Kasumi-1 (cell line): ENCODE measurements around the gene PPM1E.
"Not testable (repeated sequence)": the region's sequence is repeated elsewhere in the genome, so short reads cannot be mapped to it uniquely, and the experiment has no call there.

Source experiments
- DNase-seq, 2 experiments: peaks; one replicate each; lab custom pipeline; 2025; lab: John Stamatoyannopoulos, UW

The PPM1E gene

DNA sequence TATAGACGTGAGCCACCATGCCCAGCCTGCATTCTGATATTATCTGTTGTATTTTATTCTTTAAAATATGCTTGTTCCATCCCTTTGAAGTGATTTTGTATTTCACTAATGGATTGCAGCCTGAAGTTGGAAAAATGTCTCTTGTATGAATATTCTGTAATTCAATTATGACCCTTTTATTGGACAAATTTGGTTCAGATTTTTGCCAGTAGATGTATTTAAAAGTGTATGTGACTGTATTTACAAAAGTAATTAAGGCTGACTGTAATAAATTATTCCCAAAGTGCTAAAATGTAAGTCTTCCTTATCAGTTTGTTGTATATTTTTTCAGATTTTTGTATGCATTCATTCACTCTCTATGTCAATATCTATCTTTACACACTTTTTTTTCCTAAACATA lies 23.8 kb downstream of the PPM1E start:
- DNase-seq = no peak

DNA sequence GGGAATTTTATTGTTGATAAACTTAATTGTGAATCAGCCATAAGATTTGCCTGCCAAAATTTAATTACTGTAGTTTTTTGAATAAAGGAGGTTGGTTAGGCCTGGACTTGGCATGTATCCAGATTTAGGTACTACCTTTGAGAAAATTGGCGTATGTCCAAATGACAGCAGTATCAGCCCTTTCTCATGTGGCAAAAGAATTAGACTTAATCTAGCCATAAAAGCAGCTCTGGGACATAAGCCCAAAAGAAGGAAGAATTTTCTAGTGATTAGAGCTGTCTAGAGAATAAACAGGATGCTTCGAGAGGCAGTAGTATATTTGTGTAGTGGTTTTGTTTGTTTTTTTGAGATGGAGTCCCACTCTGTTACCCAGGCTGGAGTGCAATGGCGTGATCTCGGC lies 27.7 kb downstream of the PPM1E start:
- no peak for DNase-seq

DNA sequence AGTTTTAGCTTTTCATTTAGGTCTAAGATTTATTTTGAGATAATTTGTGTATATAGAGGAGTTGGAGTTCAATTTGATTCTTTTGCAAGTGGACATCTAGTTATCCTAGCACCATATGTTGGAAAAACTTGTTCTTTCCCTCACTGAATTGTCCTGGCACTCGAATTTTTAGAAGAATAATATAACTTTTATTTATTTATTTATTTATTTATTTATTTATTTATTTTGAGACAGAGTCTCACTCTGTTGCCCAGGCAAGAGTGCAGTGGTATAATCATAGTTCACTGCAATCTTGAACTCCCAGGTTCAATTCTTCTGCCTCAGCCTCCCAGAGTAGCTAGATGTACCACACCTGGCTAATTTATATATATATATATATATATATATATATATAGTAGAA lies 29.4 kb downstream of the PPM1E start:
- DNase-seq = no peak

DNA sequence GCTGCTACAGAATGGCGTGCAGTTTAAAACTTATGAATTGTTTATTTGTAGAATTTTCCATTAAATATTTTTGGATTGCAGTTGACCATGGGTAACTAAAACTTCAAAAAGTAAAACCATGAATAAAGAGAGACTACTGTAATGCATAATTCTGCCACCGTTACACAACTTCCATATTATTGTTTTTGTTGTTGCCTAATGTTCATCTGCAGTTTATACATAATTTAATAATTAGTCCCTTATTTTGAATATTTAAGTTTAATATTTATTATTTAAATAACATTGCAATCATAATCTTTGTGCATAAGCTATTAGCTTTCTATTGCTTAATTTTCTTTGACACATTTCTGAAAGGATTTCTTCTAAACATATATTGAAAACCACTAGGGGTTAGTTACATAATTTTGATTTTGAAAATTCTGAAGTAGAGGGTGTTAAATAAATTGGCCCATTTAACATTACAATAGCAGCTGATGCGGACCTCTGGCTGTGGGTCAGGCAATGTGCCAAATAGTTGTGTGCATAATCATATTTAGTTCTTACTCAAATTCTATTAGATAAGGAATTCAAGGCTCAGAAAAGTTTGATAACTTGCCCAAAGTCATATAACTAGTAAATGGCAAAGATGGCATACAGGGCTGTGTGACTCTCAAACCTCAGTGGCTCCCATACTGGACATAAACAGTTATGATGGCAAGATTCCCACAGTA lies 31.1 kb downstream of the PPM1E start:
- DNase-seq = no peak

DNA sequence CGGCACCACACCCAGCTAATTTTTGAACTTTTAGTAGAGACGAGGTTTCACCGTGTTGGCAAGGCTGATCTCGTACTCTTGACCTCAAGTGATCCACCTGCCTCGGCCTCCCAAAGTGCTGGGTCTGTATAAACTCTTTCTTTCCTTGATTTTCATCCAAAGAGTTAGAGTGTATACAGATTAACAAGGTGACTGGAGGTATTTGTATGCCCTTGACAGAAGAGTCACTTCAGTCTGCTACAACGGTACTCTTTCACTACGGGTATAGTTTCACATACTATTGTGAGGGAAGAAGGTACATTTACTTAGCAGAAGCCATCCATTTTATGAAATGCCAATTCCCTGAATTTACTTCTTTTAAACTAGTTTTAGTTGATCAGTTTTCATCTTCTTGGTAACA lies 32.5 kb downstream of the PPM1E start:
- DNase-seq = no peak

DNA sequence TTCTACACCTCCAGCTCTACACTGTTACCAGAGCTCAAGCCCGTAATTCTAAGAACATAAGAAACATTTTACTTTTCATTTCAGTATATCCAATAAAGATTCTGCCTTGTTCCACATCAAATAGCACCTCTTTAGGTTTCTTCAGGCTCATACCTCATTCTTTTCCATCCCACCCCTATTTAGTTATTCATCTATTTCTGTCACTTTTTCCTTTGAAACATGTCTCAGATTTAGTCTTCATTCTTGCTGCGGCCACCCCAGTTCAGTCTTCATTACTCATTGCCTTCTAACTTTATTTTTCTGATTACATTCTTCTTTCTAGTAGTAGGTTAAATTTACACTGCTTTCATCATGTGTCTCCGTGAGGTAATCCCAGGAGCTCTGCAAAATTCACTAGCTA lies 33.5 kb downstream of the PPM1E start:
- no peak for DNase-seq

DNA sequence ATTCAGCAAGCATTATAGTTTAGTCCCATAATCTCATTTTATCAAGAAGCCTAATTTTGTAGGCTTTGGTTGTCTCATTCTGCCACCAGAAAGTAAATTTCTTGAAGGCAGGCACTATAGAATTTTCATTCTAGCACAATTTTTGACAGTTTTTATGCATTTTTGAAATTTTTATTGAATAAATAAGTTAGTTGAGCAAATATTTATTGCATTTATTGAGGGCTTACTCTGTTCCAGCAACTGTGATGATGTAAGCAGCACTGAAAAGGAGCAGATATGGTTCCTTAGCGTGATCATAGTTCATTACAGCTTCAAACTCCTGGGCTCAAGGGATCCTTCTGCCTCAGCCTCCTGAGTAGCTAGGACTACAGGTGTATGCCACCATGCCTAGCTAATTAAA lies 34.2 kb downstream of the PPM1E start:
- DNase-seq = no peak

DNA sequence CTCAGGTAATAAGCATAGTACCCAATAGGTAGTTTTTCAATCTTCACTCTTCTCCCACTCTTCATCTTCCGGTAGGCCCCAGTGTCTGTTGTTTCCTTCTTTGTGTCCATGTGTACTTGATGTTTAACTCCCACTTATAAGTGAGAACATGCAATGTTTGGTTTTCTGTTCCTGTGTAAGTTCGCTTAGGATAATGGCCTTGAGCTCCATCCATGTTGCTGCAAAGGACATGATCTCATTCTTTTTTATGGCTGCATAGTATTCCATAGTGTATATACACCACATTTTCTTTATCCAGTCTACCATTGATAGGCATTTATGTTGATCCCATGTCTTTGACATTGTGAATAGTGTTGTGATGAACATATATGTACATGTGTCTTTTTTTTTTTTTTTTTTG lies 38.9 kb downstream of the PPM1E start:
- not testable (repeated sequence) for DNase-seq

DNA sequence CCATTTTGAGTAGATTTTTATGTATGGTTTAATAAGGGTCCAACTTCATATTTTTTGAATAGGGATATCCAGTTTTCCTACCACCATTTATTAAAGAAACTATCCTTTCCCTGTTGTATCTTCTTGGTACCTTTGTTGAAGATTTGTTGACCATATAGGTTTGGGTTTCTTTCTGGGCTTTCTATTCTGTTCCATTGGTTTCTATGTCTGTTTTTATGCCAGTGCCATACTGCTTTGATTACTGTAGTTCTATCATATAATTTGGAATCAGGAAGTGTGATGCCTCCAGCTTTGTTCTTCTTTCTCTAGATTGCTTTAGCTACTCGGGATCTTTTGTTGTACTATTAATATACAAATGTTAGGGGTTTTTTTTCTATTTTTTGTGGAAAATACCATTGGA lies 46.5 kb downstream of the PPM1E start:
- no peak for DNase-seq

DNA sequence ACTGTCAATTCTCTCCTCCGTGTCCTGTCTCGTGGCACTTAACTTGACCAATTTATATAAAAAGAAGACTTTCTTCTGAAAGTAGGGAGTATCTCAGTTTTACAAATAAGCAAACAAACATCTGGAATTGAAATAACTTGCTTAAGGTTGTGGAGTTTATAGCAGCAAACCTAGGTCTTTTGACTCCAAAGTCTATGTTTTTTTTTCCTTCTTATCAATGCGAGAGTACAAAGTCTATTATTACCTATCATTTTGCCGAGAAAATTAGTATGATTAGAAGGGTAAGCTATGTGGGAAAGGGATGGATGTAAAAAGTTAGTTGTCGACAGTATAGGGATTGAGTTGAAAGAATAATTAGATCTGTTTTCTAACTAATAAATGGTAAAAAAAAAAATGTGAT lies 50.4 kb downstream of the PPM1E start:
- no peak for DNase-seq

DNA sequence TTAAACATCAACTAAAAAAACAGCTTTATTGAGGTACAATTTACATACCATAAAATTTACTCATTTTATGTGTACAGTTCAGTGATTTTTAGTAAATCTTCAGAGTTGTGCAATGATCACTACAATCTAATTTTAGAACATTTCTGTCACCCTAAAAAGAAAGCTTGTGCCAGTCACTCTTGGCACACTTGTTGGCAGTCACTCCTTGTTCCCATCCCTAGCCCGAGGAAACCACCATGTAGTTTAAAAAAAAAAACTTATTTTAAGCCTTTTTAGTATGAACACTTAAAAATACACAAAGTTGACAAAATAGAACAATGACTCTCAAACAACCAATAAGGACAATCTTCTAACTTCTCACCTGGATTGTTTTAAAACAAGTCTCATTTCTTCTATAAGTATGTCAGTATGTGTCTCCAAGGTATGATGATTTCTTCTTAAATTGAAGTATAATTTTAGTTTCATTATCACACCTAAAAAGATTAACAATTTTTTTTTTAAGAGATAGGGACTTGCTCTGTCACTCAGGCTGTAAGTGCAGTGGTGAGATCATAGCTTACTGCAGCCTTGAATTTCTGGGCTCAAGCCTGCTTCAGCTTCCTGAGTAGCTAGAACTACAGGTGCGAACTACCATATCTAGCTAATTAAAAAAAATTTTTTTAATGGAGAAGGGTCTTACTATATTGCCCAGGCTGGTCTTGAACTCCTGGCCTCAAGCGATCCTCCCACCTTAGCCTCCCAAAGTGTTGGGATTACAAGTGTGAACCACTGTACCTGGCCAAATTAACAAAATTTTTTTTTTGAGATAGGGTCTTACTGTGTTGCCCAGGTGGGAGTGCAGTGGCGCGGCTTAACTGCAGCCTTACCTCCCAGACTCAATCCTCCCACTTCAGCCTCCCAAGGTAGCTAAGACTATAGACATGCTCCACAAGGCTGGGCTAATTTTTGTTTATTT lies 53.2 kb downstream of the PPM1E start:
- DNase-seq = no peak

DNA sequence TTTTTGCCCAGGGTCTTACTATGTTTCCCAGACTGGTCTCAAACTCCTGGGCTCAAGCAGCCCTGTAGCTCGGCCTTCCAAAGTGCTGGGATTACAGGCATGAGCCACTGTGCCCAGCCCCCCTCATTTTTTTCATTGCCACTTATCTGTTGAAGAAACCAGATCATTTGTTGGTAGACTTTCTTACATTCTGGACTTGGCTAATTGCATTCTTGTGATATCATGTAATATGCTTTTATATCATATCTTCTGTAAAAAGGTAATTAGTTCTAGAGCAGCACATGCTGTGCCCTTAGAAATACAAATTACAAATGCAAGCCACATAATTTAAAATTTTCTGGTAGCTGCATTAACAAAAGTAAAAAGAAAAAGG lies 53.9 kb downstream of the PPM1E start:
- no peak for DNase-seq

DNA sequence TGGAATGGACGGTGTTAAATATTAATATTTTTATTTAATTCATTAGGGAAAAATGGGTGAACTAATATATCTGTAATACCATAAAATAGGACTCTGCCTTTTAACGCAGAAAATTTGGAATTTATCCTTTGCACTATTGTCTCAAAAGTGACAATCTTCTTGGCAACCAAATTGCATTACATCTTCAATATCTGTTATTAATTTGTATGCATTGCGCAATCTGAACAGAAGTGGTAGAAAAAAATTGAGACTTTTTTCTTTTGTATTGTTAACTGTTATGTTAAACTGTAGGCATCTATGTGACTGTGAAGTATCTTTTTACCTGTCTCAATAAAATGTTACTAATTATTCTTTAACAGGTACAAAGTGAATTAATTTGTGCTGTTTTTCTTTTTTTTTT lies 55.6 kb downstream of the PPM1E start:
- DNase-seq = no peak

DNA sequence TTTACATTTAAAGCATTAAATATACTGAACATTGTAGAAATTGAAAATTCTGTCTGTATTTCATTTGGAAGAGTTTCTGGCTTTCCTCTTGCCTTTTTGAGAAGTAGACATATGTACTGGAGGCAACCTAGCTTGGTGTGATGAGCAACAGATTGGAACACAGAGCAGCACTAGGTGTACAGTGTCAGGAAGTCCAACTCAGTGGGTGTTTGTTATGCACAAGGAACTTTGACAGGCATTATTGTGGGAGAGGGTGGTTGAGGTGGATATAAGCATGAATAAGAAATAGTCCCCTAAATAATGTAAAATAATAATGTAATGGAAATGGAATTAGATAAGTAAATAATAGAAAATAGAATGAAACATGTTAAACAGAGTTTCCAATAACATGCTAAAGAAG lies 58.1 kb downstream of the PPM1E start:
- DNase-seq = no peak

DNA sequence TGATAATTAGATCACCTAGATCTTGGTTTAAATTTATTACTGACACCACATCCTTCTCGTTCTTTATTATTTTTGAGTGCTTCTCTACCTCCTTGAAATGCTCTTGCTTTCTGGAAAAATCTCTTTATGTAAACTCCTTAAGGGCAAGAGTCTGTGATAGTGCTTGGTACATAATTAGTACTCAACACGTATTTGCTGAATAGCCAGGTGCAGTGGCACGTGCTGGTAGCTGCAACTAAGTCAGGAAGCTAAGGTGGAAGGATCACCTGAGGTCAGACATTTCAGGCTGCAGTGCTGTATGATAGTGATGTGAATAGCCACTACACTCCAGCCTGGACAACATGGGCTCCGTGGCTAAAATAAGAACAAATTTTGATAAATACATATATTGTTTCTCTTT lies 63.0 kb downstream of the PPM1E start:
- no peak for DNase-seq

DNA sequence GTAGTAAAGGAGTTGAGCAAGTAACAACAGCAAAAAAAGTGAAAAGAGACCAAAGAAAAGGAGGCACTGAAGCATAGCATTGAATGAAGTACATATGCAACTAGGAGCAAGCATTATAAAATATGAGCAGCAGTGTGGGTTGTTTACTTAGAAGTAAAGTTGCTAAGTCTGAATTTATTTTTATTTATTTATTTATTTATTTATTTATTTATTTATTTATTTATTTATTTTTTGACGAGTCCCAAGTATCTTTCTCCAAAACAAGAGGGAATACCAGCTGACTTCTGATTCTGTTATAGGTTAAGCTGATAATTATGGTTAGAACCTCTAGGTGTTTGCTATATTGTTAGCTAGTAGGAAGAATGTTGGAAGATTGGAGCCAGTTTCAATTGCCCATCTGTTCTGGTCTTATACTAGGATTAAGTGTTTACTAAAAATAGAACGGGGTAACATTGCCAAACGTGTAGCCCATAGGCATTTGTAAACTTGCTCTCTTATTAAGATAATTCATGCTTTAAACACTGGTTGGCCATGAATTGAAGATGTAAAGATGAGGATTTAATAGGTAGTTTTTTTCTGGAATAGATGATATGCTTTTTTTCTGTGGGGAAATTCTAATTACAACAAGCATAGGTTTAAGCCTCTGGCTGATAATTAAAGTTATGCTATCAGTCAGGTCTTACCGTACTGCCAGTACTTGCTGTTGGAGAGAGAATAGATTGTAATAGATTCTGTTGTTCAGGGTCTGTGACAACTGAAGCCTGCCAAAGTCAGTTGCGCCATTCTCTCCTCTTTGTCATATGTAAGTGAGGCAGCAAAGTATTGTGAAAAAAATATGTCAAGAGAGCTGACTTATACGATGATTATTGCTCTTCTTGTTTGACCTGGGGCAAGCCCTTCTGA lies 66.7 kb downstream of the PPM1E start:
- DNase-seq = no peak

DNA sequence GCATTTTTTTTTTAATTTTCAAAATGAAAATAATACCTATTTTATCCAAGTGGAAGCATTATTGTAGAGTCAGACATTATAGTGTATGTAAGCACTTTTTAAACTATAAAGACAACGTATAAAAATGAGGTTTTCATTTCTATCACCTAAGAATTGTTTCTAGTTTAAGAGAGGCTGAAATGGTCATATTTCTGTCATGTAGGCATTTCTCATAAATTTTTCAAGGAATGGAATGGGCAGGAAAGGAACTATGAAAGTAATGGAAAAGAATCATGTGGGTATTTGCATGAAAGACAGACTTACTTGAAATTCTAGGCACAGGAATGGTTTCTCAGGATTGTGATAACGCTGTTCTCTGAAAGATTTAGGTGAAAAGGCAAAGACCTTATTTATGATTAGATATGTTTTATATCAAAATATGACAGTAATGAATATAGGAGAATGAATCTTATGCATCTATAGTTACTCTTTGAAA lies 67.4 kb downstream of the PPM1E start:
- no peak for DNase-seq

DNA sequence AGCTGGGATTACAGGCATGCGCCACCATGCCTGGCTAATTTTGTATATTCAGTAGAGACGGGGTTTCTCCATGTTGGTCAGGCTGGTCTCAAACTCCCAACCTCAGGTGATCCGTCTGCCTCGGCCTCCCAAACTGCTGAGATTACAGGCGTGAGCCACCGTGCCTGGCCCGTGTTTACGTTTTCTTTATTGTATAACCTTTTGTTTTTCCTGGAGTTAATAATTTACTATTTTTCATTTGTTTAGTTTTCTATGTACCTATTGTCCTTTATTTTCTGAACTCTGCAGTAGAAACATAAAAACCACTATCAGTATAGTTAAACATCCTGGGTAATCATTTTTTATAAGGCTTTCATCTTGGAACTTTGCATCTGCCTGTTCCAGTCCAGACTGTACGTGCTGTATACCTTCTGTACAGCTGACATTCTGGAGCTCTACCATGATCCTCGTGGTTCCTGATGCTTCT lies 73.6 kb downstream of the PPM1E start:
- DNase-seq = no peak

DNA sequence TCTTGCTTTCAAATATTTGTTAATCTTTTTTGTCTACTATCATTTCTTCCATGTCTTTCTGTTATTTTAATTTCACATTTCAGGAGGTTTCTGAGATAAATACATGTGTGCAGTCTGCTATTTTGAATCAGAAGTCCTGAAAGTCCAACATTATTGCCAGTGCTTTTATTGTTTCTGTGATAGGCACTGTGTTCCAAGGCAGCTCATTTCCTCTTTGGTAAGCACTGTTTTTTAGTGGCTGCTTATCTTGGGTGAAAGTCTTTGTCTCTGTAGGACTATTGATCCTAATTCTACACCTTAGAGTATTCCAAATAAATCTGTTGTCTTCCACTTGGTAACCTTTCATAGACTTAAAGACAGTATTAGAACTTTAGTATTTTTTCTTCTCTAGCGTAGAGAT lies 76.1 kb downstream of the PPM1E start:
- no peak for DNase-seq

DNA sequence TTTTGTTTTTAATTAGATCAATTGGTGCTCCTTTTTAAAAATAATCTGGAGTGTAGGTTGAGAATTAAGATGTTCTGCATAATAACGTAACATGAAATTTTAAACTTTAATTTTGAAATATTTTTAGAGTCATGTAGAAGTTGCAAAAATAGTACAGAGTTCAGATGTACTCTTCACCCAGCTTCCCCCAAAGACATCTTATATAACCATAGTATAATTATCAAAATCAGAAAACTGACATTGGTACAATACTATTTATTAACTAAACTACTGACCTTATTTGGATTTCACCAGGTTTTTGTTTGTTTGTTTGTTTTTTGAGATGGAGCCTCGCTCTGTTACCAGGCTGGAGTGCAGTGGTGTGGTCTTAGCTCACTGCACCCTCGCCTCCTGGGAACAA lies 76.9 kb downstream of the PPM1E start:
- no peak for DNase-seq

DNA sequence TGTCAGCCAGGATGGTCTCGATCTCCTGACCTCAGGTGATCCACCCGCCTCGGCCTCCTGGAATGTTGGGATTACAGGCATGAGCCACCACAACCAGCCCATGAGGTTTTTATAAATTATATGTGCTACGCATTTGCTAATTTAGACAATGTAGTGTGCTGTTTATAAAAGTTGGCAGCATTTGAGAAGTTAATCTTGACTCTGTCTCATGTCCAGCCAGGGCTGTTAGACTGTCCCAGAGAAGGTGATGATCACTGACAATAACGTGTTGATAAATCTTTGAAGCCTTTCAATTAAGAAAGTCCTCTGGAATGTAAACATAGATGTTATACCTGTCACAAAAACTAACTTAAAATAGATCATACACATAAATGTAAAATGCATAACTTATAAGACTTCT lies 82.0 kb downstream of the PPM1E start:
- DNase-seq = no peak
